Neural cell (in vitro differentiated cells): ENCODE measurements around the gene MAP4K3.

Experiments used
- POLR2AphosphoS5 ChIP-seq: IDR thresholded peaks from 2 replicates; pipeline ENCODE4 v1.6.1; 2012
- TF ChIP-seq, protein P1 (sequence below): fragments of 450-650 bp; IDR thresholded peaks from 2 replicates; pipeline ENCODE4 v1.5.1; 2014; ENCODE audit warnings: antibody characterized with exemption, mild to moderate bottlenecking, moderate library complexity; ENCODE audit not compliant: poor library complexity, severe bottlenecking

DNA sequence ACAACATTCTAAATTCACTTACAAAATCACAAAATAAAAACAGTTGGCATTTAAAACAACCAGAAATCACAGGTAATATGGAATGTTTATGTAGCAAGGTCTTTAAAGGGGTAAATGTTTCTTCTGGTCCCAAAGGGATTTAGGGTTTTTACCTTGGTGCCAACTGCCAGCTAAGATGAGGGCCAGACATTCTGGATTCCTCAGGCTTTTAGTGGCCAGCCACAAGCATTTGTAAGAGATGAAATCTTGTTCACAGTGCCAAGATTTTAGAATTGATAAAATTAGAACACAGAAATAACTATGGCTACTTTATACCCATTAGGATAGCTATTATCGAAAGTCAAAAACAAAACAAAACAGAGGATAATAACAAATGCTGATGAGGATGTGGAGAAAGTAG, 132.9 kb downstream of the MAP4K3 start:
- no peak for TF ChIP-seq POLR2AphosphoS5
- TF ChIP-seq, protein P1, sequence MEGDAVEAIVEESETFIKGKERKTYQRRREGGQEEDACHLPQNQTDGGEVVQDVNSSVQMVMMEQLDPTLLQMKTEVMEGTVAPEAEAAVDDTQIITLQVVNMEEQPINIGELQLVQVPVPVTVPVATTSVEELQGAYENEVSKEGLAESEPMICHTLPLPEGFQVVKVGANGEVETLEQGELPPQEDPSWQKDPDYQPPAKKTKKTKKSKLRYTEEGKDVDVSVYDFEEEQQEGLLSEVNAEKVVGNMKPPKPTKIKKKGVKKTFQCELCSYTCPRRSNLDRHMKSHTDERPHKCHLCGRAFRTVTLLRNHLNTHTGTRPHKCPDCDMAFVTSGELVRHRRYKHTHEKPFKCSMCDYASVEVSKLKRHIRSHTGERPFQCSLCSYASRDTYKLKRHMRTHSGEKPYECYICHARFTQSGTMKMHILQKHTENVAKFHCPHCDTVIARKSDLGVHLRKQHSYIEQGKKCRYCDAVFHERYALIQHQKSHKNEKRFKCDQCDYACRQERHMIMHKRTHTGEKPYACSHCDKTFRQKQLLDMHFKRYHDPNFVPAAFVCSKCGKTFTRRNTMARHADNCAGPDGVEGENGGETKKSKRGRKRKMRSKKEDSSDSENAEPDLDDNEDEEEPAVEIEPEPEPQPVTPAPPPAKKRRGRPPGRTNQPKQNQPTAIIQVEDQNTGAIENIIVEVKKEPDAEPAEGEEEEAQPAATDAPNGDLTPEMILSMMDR: no peak
